Memory B cell (primary cell): ENCODE results near the gene MAGT1.
"Not testable (repeated sequence)": the region's sequence is repeated elsewhere in the genome, so short reads cannot be mapped to it uniquely, and the experiment has no call there.

ENCODE experiments used
- ATAC-seq: fragments of 150-1000 bp; cut with Tn5 transposase; 2 replicates; pipeline ENCODE4 v1.10.0; 2021; ENCODE audit warnings: low read depth, mild to moderate bottlenecking, moderate library complexity
- DNase-seq, 2 donors: peaks; one replicate each; pipeline ENCODE4 v3.0.0; 2022; ENCODE audit warnings: low spot score in 2 of 2
- H3K27ac Mint-ChIP-seq: one replicate; pipeline ENCODE4 v1.8.0; 2022; ENCODE audit warnings: mild to moderate bottlenecking, moderate library complexity, mixed read lengths
- H3K27me3 Mint-ChIP-seq: one replicate; pipeline ENCODE4 v1.8.0; 2022; ENCODE audit warnings: mixed read lengths
- H3K36me3 Mint-ChIP-seq: one replicate; pipeline ENCODE4 v1.8.0; 2022; ENCODE audit warnings: mild to moderate bottlenecking, mixed read lengths
- H3K4me1 Mint-ChIP-seq: one replicate; pipeline ENCODE4 v1.8.0; 2022; ENCODE audit warnings: mixed read lengths
- H3K4me3 Mint-ChIP-seq: one replicate; pipeline ENCODE4 v1.8.0; 2022; ENCODE audit warnings: mild to moderate bottlenecking, moderate library complexity, mixed read lengths
- H3K9me3 Mint-ChIP-seq: one replicate; pipeline ENCODE4 v1.8.0; 2022; ENCODE audit warnings: mixed read lengths

Gene MAGT1

DNA sequence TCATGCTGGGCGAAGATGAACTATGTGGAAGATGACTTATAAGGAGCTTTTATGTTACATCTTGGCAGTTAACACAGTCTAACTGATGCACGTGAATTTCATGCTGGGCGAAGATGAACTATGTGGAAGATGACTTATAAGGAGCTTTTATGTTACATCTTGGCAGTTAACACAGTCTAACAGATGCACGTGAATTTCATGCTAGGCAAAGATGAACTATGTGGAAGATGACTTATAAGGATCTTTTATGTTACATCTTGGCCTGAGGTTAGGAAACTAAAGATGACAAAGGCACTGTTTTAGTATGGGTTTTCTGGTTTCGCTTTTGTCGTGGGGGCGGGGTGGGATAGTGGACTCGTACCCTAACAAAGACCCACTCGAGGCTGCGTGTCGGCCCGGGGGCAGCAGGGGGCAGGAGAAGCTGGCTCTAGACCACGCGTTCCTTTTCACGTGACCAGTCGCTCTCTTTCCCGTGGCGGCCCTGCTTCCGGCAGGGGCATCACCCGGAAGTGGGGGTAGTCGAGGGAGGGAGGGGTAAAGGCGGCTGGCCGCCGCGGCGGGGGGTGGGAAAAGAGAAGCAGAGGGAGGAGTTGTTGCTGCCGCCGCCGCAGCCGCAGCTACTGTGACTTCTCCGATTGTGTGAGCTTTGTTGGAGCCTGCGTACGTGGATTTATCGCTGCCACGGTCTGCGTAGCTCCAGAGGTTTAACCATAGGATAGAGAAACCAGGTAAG, 15.0 kb upstream of the MAGT1 start, which contains the start of gene ATP7A:
Gene ATP7A, plus strand, starts transcription at position 586 of the 733 bp plus-strand sequence. CDS start 60,949 bp downstream, outside the sequence.
- peaks cover 9% of the 10 kb centered on the region for H3K4me1 Mint-ChIP-seq
- H3K9me3 Mint-ChIP-seq, result no peaks in the 10 kb centered on the region
- peak within 1 kb of the TSS; percentile 99 for H3K27ac Mint-ChIP-seq
- H3K36me3 Mint-ChIP-seq, result no peaks in the 10 kb centered on the region
- DNase-seq, result peak; percentile 70 to 80
- no peaks in the 10 kb centered on the region for H3K27me3 Mint-ChIP-seq
- peak within 1 kb of the TSS; percentile 99 for H3K4me3 Mint-ChIP-seq
- ATAC-seq, result peak; percentile 93

DNA sequence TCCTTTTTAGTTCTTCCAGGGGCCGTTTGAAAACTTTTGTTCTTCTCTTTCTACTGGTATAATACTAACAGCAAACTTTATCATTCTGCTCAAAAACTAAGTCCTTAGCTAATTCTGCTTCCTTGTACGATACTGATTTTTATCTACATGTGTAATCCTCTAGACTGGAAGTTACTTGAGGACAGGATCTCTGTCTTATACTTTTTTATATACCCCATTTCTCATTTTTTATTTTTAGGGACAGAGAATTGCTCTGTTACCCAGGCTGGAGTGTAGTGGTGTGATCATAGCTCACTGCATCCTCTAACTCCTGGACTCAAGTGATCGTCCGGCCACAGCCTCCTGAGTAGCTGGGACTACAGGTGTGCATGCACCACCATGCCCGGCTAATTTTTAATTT, 6.3 kb upstream of the MAGT1 start:
- peak overlapping the region; percentile 33 for H3K4me3 Mint-ChIP-seq
- ATAC-seq (no peak), DNase-seq (no peak)
- no peaks in the 10 kb centered on the region for H3K27me3 Mint-ChIP-seq
- H3K9me3 Mint-ChIP-seq, result no peaks in the 10 kb centered on the region
- peaks cover 2% of the 10 kb centered on the region for H3K4me1 Mint-ChIP-seq
- H3K27ac Mint-ChIP-seq, result no peak overlapping the region
- peaks cover 1% of the 10 kb centered on the region for H3K36me3 Mint-ChIP-seq

DNA sequence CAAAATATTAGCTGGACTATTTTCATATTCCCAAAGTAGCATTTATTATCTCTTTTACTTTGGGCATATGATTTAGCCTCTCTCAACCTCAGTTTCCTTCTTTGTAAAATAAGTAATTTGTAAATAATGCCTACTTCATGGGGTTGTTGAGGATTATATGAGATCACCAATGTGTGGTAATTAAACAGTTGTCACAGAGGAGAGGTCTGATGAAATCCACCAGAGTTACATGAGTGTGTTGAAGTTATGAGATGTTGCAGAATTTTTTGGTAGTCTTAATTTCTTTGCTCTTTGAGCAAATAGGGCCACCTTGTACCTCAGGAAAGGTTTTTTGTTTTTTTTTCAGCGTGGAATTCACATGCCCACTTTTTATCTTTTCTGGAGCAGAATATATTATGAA, 5.5 kb upstream of the MAGT1 start:
- no peaks in the 10 kb centered on the region for H3K9me3 Mint-ChIP-seq
- DNase-seq (no peak), ATAC-seq (no peak)
- H3K27me3 Mint-ChIP-seq, result no peaks in the 10 kb centered on the region
- peaks cover 1% of the 10 kb centered on the region for H3K36me3 Mint-ChIP-seq
- peaks cover 2% of the 10 kb centered on the region for H3K4me1 Mint-ChIP-seq
- peak overlapping the region; percentile 96 for H3K27ac Mint-ChIP-seq
- H3K4me3 Mint-ChIP-seq, result peak overlapping the region; percentile 27

DNA sequence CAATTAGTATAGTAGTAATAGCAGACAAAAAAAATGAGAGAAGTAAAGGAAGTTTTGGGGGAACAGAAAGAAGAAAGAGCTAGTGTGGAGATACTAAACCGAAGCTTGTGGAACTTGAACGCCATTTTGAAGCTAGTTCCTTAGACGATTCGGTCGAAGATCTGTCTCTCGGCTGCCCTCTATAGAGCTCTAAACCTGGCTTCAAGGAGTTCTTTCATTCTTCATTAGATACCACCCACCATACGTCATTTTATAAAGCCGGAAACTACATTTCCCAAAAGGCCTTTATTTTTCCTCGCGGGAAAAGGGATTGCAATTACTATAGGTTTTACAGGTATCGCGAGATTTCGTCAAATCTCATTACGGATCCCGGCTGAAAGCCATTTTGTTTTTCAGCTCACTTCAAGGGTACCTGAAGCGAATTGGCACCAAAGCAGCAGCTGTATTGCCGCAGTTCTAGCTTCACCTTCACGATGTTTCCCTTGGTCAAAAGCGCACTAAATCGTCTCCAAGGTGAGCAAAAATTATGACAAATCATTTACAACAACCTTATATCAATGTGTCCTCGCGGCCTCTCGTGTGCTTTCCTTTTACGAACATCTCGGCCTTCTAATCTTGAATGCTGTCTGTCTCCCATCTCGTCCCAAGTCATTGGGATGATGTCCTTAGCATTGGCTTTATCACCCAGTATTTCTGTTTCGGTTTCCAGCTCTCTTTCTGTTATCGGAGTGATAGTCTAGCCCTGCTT, 4.0 kb upstream of the MAGT1 start, which contains the start of gene COX7B:
Gene COX7B, plus strand, starts transcription at position 388 of the 748 bp plus-strand sequence. Its CDS starts 86 bp downstream, at position 474.
- DNase-seq, result peak; percentile 44 to 75
- Mint-ChIP-seq H3K36me3 (no peaks in the 10 kb centered on the region), H3K27me3 (no peaks in the 10 kb centered on the region), H3K4me1 (peaks cover 2% of the 10 kb centered on the region), H3K27ac (peak within 1 kb of the TSS; percentile 96), H3K9me3 (no peaks in the 10 kb centered on the region), H3K4me3 (peak within 1 kb of the TSS; percentile 93)
- peak; percentile 55 for ATAC-seq

DNA sequence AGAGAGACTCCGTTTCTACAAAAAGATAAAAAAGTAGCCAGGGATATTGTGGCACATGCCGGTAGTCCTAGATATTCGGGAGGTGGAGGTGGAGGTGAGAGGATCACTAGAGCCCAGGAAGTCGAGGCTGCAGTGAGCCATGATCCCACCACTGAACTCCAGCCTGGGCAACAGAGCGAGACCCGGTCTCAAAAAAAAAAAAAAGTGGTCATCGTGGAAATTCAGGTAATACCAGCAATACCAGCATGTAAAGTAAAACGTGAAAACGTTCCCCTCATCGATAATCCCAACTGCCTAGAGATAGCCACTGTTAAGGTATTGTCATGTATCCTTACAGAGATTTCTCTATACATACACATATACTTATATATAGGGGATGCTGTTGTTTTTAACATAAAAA, 1.5 kb downstream of the MAGT1 start:
- Mint-ChIP-seq H3K36me3 (peaks cover 9% of the 10 kb centered on the region), H3K9me3 (no peaks in the 10 kb centered on the region), H3K4me1 (peaks cover 7% of the 10 kb centered on the region), H3K4me3 (peak overlapping the region; percentile 96), H3K27me3 (no peaks in the 10 kb centered on the region), H3K27ac (no peak overlapping the region)
- DNase-seq (no peak), ATAC-seq (no peak)

DNA sequence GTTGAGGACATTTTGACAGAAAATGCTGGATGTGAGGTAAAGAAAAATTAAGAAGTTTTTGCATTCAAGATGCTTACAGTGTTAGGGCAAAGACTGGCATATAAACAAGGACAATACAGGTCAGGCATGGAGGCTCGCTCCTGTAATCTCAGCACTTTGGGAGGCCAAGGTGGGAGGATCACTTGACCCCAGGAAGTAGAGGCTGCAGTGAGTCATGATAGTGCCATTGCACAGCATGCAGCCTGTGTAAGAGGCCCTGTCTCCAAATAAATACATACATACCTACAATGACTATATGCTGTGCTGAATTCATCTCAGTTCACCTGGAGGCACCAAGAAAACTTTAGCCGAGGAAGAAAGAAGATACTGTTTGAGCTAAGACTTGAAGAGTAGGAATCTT, 2.3 kb downstream of the MAGT1 start:
- Mint-ChIP-seq H3K27ac (no peak overlapping the region), H3K36me3 (peaks cover 9% of the 10 kb centered on the region), H3K4me1 (peaks cover 7% of the 10 kb centered on the region), H3K9me3 (no peaks in the 10 kb centered on the region), H3K27me3 (no peaks in the 10 kb centered on the region), H3K4me3 (peak overlapping the region; percentile 30)
- DNase-seq (no peak), ATAC-seq (no peak)

DNA sequence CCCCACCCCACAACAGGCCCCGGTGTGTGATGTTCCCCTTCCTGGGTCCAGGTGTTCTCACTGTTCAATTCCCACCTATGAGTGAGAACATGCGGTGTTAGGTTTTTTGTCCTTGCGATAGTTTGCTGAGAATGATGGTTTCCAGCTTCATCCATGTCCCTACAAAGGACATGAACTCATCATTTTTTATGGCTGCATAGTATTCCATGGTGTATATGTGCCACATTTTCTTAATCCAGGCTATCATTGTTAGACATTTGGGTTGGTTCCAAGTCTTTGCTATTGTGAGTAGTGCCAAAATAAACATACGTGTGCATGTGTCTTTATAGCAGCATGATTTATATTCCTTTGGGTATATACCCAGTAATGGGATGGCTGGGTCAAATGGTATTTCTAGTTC, 13.8 kb downstream of the MAGT1 start:
- not testable (repeated sequence) for H3K27ac Mint-ChIP-seq, H3K4me1 Mint-ChIP-seq, DNase-seq, H3K4me3 Mint-ChIP-seq, ATAC-seq, H3K9me3 Mint-ChIP-seq, H3K36me3 Mint-ChIP-seq, H3K27me3 Mint-ChIP-seq

DNA sequence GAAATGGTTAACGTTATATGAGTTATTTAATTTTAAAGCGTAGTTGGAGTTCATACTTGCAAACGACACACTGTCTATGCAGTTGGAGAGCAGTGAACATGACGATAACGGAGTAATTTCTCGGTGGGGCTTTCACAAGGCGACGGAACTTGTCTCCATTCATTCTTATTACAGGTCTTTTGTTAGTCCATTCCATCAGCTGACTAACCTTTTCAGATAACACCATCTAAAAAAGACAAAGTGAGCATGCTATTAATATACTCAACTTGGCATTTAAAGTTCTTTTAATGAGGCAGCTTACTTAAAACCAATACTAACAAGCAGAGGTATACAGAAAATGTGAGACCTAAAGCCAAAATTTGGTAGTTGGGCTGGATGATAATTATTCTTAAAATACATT, 19.9 kb downstream of the MAGT1 start:
- Mint-ChIP-seq H3K27ac (no peak overlapping the region), H3K27me3 (no peaks in the 10 kb centered on the region), H3K4me1 (peaks cover 4% of the 10 kb centered on the region), H3K4me3 (no peak overlapping the region), H3K36me3 (peaks cover 11% of the 10 kb centered on the region), H3K9me3 (no peaks in the 10 kb centered on the region)
- DNase-seq (no peak), ATAC-seq (no peak)

DNA sequence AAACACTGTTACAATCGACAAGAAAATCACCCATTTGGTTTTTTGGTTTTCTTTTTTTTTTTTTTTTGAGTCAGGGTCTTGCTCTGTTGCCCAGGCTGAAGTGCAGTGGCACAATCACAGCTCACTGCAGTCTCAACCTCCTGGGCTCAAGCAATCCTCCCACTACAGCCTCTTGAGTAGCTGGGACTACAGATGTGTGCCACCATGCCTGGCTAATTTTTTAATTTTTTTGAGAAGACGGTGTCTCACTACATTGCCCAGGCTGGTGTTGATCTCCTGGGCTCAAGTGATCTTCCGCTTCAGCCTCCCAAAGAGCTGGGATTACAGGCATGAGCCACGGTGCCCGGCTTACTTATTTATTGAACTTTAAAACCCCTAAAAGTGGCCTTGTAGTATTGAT, 63.7 kb downstream of the MAGT1 start:
- not testable (repeated sequence) for H3K9me3 Mint-ChIP-seq, DNase-seq, H3K4me1 Mint-ChIP-seq, H3K4me3 Mint-ChIP-seq, ATAC-seq, H3K27ac Mint-ChIP-seq, H3K27me3 Mint-ChIP-seq
- H3K36me3 Mint-ChIP-seq, result peaks cover 14% of the 10 kb centered on the region

DNA sequence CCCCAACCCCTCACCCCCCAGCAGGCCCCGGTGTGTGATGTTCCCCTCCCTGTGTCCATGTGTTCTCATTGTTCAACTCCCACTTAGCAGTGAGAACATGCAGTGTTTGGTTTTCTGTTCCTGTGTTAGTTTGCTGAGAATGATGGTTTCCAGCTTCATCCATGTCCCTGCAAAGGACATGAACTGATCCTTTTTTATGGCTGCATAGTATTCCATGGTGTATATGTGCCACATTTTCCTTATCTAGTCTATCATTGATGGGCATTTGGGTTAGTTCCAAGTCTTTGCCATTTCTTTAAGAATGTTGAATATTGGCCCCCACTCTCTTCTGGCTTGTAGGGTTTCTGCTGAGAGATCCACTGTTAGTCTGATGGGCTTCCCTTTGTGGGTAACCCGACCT, 73.2 kb downstream of the MAGT1 start:
- H3K4me3 Mint-ChIP-seq, ATAC-seq, DNase-seq, H3K36me3 Mint-ChIP-seq, H3K27ac Mint-ChIP-seq, H3K27me3 Mint-ChIP-seq, H3K9me3 Mint-ChIP-seq, H3K4me1 Mint-ChIP-seq: not testable (repeated sequence)

DNA sequence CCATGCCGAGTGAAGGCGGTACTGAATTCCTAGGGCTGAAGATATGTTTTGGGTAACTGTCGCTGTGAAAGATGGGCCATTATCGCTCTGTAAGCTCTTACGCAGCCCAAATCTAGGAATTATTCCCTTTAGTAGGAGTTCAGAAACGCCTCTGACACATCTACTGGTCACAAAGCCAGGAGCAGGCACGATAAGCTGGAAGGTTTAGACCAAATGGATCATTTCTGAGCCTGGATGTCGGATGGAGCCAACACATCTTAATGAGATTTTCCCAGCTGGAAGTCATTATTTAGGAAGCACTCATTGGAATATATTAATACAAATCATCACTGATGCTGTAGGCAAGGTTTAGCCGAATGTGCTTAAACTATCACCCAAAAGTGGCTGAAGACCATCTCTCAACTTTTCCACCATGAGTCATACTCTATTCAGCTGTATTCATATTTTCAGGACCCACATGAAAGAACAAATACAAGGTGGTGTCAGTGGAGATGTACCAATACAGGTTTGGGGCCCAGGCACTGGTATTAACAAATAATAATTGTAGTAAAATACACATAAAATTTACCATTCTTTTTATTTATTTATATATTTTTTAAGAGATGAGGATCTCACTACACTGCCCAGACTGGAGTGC, 75.0 kb downstream of the MAGT1 start:
- no peak for ATAC-seq
- H3K27ac Mint-ChIP-seq, result no peak overlapping the region

DNA sequence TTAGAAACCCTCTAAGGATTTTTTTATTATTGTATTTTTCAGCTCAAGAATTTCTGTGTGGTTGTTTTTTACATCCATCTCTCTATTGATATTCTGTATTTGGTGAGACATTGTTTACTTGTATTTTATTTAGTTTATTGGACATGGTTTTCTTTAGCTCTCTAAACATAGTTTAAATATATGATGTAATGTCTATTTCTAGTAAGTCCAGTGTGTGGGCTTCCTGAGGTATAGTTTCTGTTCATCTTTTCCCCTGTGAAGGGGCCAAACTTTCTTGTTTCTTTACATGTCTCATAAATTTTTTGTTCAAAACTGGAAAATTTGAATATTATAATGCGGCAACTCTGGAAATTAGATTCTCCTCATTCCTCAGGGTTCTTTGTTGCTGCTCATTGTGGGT, 81.0 kb downstream of the MAGT1 start:
- no peaks in the 10 kb centered on the region for H3K4me1 Mint-ChIP-seq
- H3K36me3 Mint-ChIP-seq, result no peaks in the 10 kb centered on the region
- DNase-seq (no peak), ATAC-seq (no peak)
- H3K9me3 Mint-ChIP-seq, result no peaks in the 10 kb centered on the region
- H3K27ac Mint-ChIP-seq, result no peak overlapping the region
- no peaks in the 10 kb centered on the region for H3K27me3 Mint-ChIP-seq
- H3K4me3 Mint-ChIP-seq, result no peak overlapping the region

More for the DNA sequence above, 75.0 kb downstream of the MAGT1 start:
- Mint-ChIP-seq H3K4me3 (no peak overlapping the region), H3K9me3 (peaks cover 2% of the 10 kb centered on the region), H3K36me3 (peaks cover 5% of the 10 kb centered on the region), H3K27me3 (no peaks in the 10 kb centered on the region), H3K4me1 (no peaks in the 10 kb centered on the region)
- DNase-seq, result no peak

DNA sequence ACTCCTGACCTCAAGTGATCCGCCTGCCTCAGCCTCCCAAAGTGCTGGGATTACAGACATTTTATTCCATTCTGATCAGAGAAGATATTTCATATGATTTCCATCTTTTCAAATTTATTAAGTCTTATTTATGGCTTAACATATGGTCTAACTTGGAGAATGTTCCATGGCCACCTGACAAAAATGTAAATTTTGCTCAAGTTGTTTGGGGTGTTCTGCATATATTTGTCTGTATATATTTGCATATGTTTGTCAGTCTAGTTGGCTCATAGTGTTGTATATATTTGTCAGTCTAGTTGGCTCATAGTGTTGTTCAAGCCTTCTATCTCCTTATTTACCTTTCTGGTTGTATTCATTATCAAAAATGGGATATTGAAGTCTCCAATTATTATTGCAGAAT, 93.0 kb downstream of the MAGT1 start:
- ATAC-seq (no peak), DNase-seq (no peak)
- Mint-ChIP-seq H3K4me3 (no peak overlapping the region), H3K27ac (no peak overlapping the region), H3K9me3 (peaks cover 3% of the 10 kb centered on the region), H3K27me3 (no peaks in the 10 kb centered on the region), H3K36me3 (no peaks in the 10 kb centered on the region), H3K4me1 (no peaks in the 10 kb centered on the region)

DNA sequence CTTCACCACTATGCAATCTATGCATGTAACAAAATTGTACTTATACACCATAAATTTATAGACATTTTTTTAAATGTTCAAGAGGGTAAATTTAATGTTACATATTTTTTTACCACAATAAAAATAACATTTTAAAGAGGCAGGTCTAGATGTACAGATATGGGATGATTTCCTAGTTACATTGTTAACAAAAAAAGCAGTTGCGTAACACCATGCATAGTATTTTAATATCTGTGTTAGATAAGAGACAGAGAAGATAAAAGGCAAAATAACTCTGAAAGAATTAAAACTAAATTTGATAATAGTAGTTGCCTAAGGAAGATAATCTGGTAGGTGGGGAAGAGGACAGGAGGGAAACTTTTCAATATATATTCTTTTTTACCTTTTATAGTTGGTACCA, 100.1 kb downstream of the MAGT1 start:
- no peaks in the 10 kb centered on the region for H3K36me3 Mint-ChIP-seq
- H3K27me3 Mint-ChIP-seq, result no peaks in the 10 kb centered on the region
- ATAC-seq, result no peak
- no peaks in the 10 kb centered on the region for H3K4me1 Mint-ChIP-seq
- no peak for DNase-seq
- H3K4me3 Mint-ChIP-seq, result no peak overlapping the region
- no peak overlapping the region for H3K27ac Mint-ChIP-seq
- H3K9me3 Mint-ChIP-seq, result no peaks in the 10 kb centered on the region
